Measurements from ENCODE around the gene BCAT1.
"Not testable (repeated sequence)": the region's sequence is repeated elsewhere in the genome, so short reads cannot be mapped to it uniquely, and the experiment has no call there.

Gene BCAT1

DNA sequence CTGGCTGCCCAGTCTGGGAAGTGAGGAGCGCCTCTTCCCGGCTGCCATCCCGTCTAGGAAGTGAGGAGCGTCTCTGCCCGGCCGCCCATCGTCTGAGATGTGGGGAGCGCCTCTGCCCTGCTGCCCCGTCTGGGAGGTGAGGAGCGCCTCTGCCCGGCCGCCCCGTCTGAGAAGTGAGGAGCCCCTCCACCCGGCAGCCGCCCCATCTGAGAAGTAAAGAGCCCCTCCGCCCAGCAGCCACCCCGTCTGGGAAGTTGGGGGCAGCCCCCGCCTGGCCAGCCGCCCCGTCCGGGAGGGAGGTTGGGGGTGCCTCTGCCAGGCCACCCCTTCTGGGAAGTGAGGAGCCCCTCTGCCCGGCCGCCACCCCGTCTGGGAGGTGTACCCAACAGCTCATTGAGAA is 22.8 kb downstream of the BCAT1 start:
- not testable (repeated sequence) for DNase-seq

GRCh38 chr12:24922090-24922489 is 26.8 kb downstream of the BCAT1 start:
- DNase-seq, result no peak

- no peak for DNase-seq
Observed at GRCh38 chr12:24921251-24922038, 27.5 kb downstream of the BCAT1 start.

GRCh38 chr12:24920141-24920540 is 28.8 kb downstream of the BCAT1 start:
- no peak for DNase-seq

- no peak for DNase-seq
Observed at GRCh38 chr12:24919346-24920001, 29.4 kb downstream of the BCAT1 start.

GRCh38 chr12:24918596-24918995 is 30.3 kb downstream of the BCAT1 start:
- no peak for DNase-seq

- no peak for DNase-seq
Observed at GRCh38 chr12:24915501-24915900, 33.4 kb downstream of the BCAT1 start.

DNA sequence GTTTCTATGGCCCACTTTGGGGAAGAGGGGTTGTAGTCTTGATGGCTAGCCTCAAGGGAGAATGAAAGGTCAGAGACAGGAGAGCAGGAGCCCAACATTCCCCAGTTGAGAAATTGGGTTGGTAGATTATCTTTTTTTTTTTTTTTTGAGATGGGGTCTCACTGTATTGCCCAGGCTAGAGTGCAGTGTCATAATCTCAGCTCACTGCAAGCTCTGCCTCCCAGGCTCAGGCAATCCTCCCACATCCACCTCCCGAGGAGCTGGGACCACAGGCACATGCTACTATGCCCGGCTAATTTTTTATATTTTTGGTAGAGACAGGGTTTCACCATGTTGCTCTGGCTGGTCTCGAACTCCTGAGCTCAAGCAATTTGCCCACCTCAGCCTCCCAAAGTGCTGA is 34.9 kb downstream of the BCAT1 start:
- DNase-seq, result no peak

DNA sequence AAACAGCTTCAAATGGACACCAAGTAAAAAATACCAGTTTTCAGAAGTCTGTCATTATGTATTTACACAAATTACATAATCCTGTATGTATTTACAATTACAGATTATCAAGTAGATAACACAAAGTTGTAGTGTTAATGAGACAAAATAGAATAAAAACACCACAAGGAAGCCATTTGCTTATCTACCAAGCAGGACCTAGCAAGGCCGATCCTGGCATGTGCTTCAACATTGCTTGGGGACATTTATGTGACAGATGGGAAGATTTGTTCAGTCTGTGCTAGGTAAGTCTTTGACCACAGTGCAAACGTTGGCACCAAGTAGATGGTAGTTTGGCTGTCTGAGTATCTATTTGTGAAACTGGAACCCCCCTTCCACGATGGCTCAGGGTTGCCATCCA is 35.8 kb downstream of the BCAT1 start:
- no peak for DNase-seq

DNA sequence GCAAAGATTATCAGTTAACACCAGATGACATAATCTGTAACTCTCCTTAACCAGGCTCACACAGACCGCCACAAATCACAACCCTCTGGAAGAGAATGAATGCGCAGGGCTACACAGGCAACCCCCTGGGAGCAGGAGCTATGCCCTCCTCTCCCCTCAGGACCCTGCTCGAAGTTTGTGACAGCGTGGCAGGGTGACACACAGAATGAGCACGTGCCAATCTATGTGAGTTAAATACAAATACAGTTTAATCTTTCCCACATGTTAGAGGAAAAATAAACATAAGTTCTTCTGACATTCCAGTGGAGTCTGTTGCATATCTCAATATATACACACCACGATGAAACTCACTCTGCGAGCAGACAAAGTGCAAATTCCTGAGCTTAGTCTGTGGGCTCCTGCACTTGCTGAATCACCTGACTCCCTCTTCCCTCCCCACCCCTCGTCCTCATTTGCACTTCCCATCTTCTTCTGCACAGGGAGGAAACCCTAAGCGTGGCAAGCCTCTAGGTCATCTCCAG is 37.6 kb downstream of the BCAT1 start:
- DNase-seq, result peak; percentile 43

DNA sequence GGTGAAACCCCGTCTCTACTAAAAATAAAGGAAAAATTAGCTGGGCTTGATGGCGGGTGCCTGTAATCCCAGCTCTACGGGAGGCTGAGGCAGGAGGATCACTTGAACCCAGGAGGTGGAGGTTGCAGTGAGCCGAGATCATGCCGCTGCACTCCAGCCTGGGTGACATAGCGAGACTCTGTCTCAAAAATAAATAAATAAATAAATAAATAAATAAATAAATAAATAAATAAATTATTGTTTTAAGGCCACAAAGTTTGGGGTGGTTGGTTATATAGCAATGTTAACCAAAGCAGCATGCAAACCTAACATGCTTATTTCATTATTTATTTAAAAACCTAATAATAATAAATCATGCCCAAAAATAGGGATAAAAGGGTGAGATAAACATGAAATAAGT is 38.7 kb downstream of the BCAT1 start:
- DNase-seq, result not testable (repeated sequence)

DNA sequence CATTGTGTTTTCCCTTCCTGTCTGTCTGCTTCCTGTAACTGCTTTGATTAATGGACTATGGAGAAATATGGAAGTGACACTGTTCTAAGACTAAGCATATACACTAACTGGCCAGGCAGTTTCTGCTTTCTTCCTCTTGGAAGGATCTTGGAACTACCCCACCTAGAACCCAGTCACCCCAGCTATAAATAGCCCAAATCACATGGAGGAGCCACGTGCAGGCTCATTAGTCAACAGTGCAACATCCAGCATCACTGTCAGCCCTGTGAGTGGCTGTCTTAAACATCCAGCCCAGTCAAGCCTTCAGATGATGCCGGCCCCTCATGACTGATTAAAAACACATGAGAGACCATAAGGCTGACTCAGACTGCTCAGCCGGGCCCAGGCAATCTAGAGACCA is 39.2 kb downstream of the BCAT1 start:
- DNase-seq, result no peak

GRCh38 chr12:24907464-24907863 is 41.4 kb downstream of the BCAT1 start:
- no peak for DNase-seq

GRCh38 chr12:24906141-24906540 is 42.8 kb downstream of the BCAT1 start:
- DNase-seq, result no peak

DNA sequence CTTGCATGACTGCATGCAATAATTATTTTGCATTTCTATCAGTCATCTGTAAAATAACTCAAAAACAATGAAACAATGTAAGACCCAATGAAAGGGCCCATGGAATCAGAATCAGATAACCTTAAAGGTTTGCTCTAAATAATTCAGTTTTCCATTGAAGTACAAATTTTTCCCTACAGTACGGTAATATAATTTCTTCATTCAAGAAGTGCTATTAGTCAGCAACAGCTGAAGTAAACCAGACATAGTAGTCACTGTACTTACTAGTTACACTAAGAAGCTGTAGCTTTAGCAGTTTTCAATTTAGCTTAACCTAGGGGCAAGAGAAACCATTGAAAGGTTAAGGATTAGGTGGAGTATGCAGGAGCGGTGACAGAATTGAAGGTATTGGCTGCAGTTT is 43.5 kb downstream of the BCAT1 start:
- DNase-seq, result no peak

DNA sequence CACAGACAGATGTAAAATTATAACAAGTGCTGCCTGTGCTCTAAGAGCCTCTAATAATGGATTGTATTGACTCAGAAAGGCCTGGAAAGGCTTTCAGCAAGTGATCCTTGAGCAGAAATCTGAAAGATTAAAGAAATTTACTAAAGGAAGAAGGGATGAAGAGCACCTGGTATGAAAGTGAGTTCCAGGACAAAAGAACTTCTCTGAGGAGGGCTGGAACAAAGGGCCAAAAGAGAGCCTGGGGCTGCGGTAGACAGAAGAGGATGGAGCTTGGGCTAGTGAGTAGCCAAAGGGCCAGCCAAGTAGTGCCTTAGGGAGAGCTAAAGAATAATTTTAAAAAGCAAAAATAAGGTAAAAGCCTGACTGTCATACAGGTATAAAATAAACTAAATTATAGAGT is 44.0 kb downstream of the BCAT1 start:
- DNase-seq, result no peak

- DNase-seq, result peak; percentile 61
Observed at GRCh38 chr12:24903329-24904088, 45.4 kb downstream of the BCAT1 start.

DNA sequence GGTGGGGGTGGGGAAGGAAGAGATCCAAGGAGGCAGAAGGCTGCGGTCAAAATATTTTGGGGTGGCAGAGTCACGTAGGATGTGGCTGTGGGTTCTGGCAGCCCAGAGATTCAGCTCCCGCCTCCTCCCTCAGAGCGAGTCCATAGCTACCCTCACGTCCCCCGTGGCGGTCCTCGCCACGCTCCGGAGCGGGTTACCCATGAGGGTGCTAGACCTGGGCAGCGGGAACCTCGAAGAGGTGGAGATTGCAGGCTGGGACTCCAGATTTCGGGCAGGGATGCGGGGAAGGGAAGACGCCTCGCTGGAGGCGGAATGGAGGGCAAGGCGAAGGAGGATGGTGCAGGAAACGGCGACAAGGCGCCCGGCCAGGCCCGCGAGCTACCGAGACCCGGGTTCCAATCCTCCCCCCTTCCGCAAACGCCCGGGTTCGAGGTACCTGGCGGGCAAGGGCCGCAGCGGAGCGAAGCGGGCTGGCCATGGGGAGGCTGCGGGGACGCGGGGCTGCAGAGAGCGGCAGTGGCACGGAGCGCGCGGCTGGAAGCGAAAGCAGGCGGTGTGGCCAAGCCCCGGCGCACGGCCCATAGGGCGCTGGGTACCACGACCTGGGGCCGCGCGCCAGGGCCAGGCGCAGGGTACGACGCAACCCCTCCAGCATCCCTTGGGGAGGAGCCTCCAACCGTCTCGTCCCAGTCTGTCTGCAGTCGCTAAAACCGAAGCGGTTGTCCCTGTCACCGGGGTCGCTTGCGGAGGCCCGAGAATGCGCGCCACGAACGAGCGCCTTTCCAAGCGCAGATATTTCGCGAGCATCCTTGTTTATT is 46.2 kb downstream of the BCAT1 start:
- peak; percentile 21 for DNase-seq

GRCh38 chr12:24901576-24902461 is 47.1 kb downstream of the BCAT1 start:
- no peak for DNase-seq

DNA sequence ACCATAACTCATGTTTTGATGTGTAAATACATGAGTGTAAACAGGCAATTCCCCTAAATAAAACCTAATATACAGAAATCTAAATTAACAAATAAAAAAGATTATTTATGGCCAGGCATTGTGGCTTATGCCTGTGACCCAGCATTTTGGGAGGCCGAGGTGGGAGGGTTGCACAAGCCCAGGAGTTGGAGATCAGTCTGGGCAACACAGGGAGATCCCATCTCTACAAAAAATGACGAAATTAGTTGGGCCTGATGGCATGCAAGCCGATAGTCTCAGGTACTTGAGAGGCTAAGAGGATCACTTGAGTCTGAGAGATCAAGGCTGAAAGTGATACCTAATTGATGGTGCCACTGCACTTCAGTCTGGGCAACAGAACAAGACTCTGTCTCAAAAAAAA is 48.7 kb downstream of the BCAT1 start:
- no peak for DNase-seq

DNA sequence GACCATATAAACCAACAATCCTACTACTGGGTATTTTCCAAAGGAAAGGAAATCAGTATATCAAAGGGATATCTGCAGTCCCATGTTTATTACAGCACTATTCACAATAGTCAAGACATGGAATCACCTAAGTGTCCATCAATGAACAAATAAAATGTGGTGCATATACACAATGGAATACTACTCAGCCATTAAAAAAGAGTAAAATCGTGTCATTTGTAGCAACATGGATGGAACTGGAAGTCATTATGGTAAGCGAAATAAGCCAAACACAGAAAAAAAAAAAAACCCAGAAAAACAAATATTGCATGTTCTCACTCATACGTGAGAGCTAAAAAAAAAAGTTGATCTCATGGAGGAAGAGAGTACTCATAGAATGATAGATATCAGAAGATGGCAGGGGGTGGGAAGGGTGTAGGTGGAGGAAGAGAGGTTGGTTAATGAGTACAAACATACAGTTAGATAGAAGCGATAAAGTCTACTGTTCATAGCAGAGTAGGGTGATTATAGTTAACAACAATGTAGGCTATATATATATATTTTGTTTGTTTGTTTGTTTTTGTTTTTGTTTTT is 49.3 kb downstream of the BCAT1 start:
- DNase-seq, result no peak
